GM12872 (cell line): Measurements from ENCODE around the gene IL23A.

Experiments
- CTCF ChIP-seq: IDR thresholded peaks from 3 replicates; pipeline ENCODE4 v1.5.1; 2011; ENCODE audit warnings: low read depth, mild to moderate bottlenecking, low read length, moderate library complexity; ENCODE audit not compliant: insufficient read depth

The IL23A gene

GRCh38 chr12:56315622-56316473, 22.8 kb upstream of the IL23A start, which contains the start of gene CNPY2:
Gene CNPY2, minus strand, starts transcription at chr12:56315988. Its CDS starts 771 bp downstream, at chr12:56315217.
- 0 out of 3 replicates have a peak, but pooled peaks have one; percentile 31 for TF ChIP-seq CTCF

- TF ChIP-seq CTCF: 0 out of 3 replicates have a peak, but pooled peaks have one; percentile 18
Measured at GRCh38 chr12:56317675-56318074, 21.0 kb upstream of the IL23A start.

- no peak for TF ChIP-seq CTCF
Measured at GRCh38 chr12:56321027-56321426, 17.7 kb upstream of the IL23A start.

GRCh38 chr12:56324206-56324605, 14.5 kb upstream of the IL23A start:
- no peak for TF ChIP-seq CTCF

GRCh38 chr12:56326126-56326525, 12.6 kb upstream of the IL23A start:
- TF ChIP-seq CTCF: no peak

- TF ChIP-seq CTCF: no peak
Measured at GRCh38 chr12:56326533-56326932, 12.2 kb upstream of the IL23A start.

- no peak for TF ChIP-seq CTCF
Measured at GRCh38 chr12:56330936-56331490, 7.7 kb upstream of the IL23A start.
